ENCODE data around the gene FBXL17. TPM values are rescaled to one million over a fixed set of nuclear protein-coding genes. Genes with fewer than 3 reads are reported as not detected.

Gene FBXL17
- total RNA-seq, 1 donor from 2014 or later = 17.6 TPM

DNA sequence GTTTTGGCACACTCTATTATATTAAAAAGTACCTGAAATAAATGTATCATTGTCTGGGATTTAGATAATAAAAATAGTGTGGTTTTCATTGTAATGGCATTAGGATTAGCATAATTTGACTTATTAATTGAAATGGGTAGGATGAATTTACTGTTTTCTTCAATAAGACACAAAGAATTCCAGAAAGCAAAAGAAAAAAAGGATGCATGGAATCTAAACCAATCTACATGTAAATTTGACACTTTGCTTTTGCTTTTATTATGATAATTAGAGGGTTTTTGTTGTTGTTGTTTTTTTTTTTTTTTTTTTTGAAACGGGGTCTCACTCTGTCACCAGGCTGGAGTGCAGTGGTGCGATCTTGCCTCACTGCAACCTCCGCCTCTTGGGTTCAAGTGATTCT is 406.3 kb downstream of the FBXL17 start:
- DNase-seq (ENCODE audit: extremely low spot score, unreplicated experiment) = no peak
- Mint-ChIP-seq H3K4me3 (ENCODE audit: unreplicated experiment) (no peak overlapping the region), H3K4me1 (ENCODE audit: unreplicated experiment) (peaks cover 5% of the 10 kb centered on the region), H3K27ac (ENCODE audit: unreplicated experiment) (no peak overlapping the region), H3K36me3 (ENCODE audit: unreplicated experiment) (no peaks in the 10 kb centered on the region), H3K27me3 (ENCODE audit: unreplicated experiment) (no peaks in the 10 kb centered on the region), H3K9me3 (ENCODE audit: unreplicated experiment) (no peaks in the 10 kb centered on the region)
- TF ChIP-seq CTCF (IDR thresholded peaks at IDR 0.05) = no peak

GRCh38 chr5:107971846-107972245 is 410.1 kb downstream of the FBXL17 start:
- no peak for DNase-seq (ENCODE audit: extremely low spot score, unreplicated experiment)
- Mint-ChIP-seq H3K4me1 (ENCODE audit: unreplicated experiment) (peaks cover 35% of the 10 kb centered on the region), H3K4me3 (ENCODE audit: unreplicated experiment) (no peak overlapping the region), H3K9me3 (ENCODE audit: unreplicated experiment) (peaks cover 3% of the 10 kb centered on the region), H3K36me3 (ENCODE audit: unreplicated experiment) (peaks cover 3% of the 10 kb centered on the region), H3K27me3 (ENCODE audit: unreplicated experiment) (no peaks in the 10 kb centered on the region), H3K27ac (ENCODE audit: unreplicated experiment) (no peak overlapping the region)
- no peak for TF ChIP-seq CTCF (IDR thresholded peaks at IDR 0.05)

- H3K27ac Mint-ChIP-seq (ENCODE audit: unreplicated experiment) = no peak overlapping the region
- H3K9me3 Mint-ChIP-seq (ENCODE audit: unreplicated experiment) = peaks cover 5% of the 10 kb centered on the region
- H3K36me3 Mint-ChIP-seq (ENCODE audit: unreplicated experiment) = peaks cover 3% of the 10 kb centered on the region
- TF ChIP-seq CTCF (IDR thresholded peaks at IDR 0.05) = no peak
- no peak overlapping the region for H3K4me3 Mint-ChIP-seq (ENCODE audit: unreplicated experiment)
- DNase-seq (ENCODE audit: extremely low spot score, unreplicated experiment) = no peak
- H3K27me3 Mint-ChIP-seq (ENCODE audit: unreplicated experiment) = no peaks in the 10 kb centered on the region
- H3K4me1 Mint-ChIP-seq (ENCODE audit: unreplicated experiment) = peaks cover 37% of the 10 kb centered on the region
Observed at GRCh38 chr5:107969847-107970246, 412.1 kb downstream of the FBXL17 start.

GRCh38 chr5:107968998-107969397 is 412.9 kb downstream of the FBXL17 start:
- Mint-ChIP-seq H3K4me3 (ENCODE audit: unreplicated experiment) (no peak overlapping the region), H3K4me1 (ENCODE audit: unreplicated experiment) (peaks cover 33% of the 10 kb centered on the region), H3K9me3 (ENCODE audit: unreplicated experiment) (peaks cover 5% of the 10 kb centered on the region), H3K36me3 (ENCODE audit: unreplicated experiment) (peaks cover 3% of the 10 kb centered on the region), H3K27ac (ENCODE audit: unreplicated experiment) (peak overlapping the region; percentile 5), H3K27me3 (ENCODE audit: unreplicated experiment) (no peaks in the 10 kb centered on the region)
- no peak for DNase-seq (ENCODE audit: extremely low spot score, unreplicated experiment)
- TF ChIP-seq CTCF (IDR thresholded peaks at IDR 0.05) = no peak

DNA sequence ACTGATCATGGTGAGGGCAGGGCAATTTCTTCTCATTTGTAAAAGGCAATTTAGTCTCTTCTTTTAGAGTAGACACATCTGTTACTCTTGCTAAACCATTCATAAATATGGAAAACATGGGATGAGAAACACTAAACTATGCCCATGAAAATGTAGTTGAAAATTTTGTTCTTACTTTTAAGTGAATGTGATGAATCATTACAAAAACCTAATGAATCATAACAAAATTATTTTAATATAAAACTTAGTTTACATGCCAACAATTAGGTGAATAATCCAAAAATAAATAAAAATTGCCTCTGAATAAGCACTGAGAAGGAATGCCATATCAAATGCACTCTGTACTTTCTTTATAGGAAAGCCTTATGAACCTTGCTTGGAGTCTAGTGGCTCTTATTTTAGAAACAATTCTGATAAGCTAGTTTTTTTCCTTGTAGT is 413.5 kb downstream of the FBXL17 start:
- Mint-ChIP-seq H3K27ac (ENCODE audit: unreplicated experiment) (peak overlapping the region; percentile 18), H3K4me3 (ENCODE audit: unreplicated experiment) (no peak overlapping the region), H3K27me3 (ENCODE audit: unreplicated experiment) (no peaks in the 10 kb centered on the region), H3K36me3 (ENCODE audit: unreplicated experiment) (peaks cover 3% of the 10 kb centered on the region), H3K9me3 (ENCODE audit: unreplicated experiment) (peaks cover 5% of the 10 kb centered on the region), H3K4me1 (ENCODE audit: unreplicated experiment) (peaks cover 33% of the 10 kb centered on the region)
- TF ChIP-seq CTCF (IDR thresholded peaks at IDR 0.05) = no peak
- no peak for DNase-seq (ENCODE audit: extremely low spot score, unreplicated experiment)

Data from osteocyte (in vitro differentiated cells).